Endothelial cell of umbilical vein (primary cell): ENCODE measurements around the gene ARHGAP42. TPM values are rescaled to one million over a fixed set of nuclear protein-coding genes. Genes with fewer than 3 reads are reported as not detected.
A peak's percentile ranks its signal among the peaks of the same experiment; 100 is the strongest.

ENCODE experiments used
- BruUV-seq: library from RNA; stranded (reverse); fragments of 400-500 nt; replicated peaks from 2 replicates; lab custom pipeline; 2021; lab: Mats Ljungman, UMichigan
- CTCF ChIA-PET: fragments of 300-600, 350-600 bp; sonication (Branson Sonifier 250); formaldehyde crosslinking; loops from one replicate; lab custom pipeline; 2021; ENCODE audit warnings: antibody characterized with exemption, inconsistent platforms; lab: Charles Lee
- POLR2A ChIA-PET: fragments of 300-600, 350-600 bp; sonication (Branson Sonifier 250); formaldehyde crosslinking; loops from one replicate; lab custom pipeline; 2021; ENCODE audit warnings: antibody characterized with exemption, inconsistent platforms; lab: Charles Lee
- DNase-seq: peaks from one replicate; pipeline ENCODE4 v3.0.0-alpha.2; 2011; ENCODE audit warnings: low read depth, low spot score
- FAIRE-seq: peaks from 2 replicates; lab custom pipeline; 2011; peaks lifted over from hg19 to GRCh38; lab: Jason Lieb, UNC
- H2AFZ ChIP-seq: 2 replicates; pipeline ENCODE4 v1.6.0; 2012; ENCODE audit warnings: low read depth, low read length, control low read depth, inconsistent platforms
- H3K27ac ChIP-seq: 2 replicates; pipeline ENCODE4 v1.5.1; 2011; ENCODE audit warnings: low read depth, mild to moderate bottlenecking, control low read depth, low read length, moderate library complexity; ENCODE audit not compliant: insufficient read depth
- H3K27me3 ChIP-seq, 2 experiments: 2 replicates each; pipeline versions ENCODE4 v1.6.0 to v1.6.1; 2011; ENCODE audit warnings: low read length in 2 of 2, mixed read lengths in 1 of 2; ENCODE audit not compliant: control insufficient read depth in 2 of 2, insufficient read depth in 2 of 2
- H3K36me3 ChIP-seq, 2 experiments: 2 replicates in 1 of 2; 3 replicates in 1 of 2; pipeline ENCODE4 v1.5.1; 2011; ENCODE audit warnings: low read length in 2 of 2, mild to moderate bottlenecking in 1 of 2, moderate library complexity in 1 of 2; ENCODE audit not compliant: control insufficient read depth in 2 of 2, insufficient read depth in 2 of 2; ENCODE audit errors: extremely low read depth in 1 of 2
- H3K4me1 ChIP-seq: 3 replicates; pipeline ENCODE4 v1.5.1; 2011; ENCODE audit warnings: mild to moderate bottlenecking, low read length; ENCODE audit not compliant: control insufficient read depth, insufficient read depth; ENCODE audit errors: extremely low read depth
- H3K4me2 ChIP-seq: 2 replicates; pipeline ENCODE4 v1.6.1; 2011; ENCODE audit warnings: low read length, control low read depth, mixed read lengths; ENCODE audit not compliant: insufficient read depth
- H3K4me3 ChIP-seq, 3 experiments: fragments of 200-600 bp in 1 of 3; sonication (generic), shearing (Covaris generic) in 1 of 3; replicated peaks in 1 of 3; 2 replicates each; pipeline ENCODE4 v1.5.1; 2011 to 2016; ENCODE audit warnings: control low read depth in 3 of 3, low read length in 3 of 3, mild to moderate bottlenecking in 2 of 3, inconsistent platforms in 1 of 3, low read depth in 1 of 3, moderate library complexity in 1 of 3; ENCODE audit not compliant: insufficient read depth in 1 of 3
- H3K79me2 ChIP-seq: 2 replicates; pipeline ENCODE4 v1.6.0; 2012; ENCODE audit warnings: low read length, inconsistent platforms; ENCODE audit not compliant: control insufficient read depth, insufficient read depth
- H3K9ac ChIP-seq: replicated peaks from 2 replicates; pipeline ENCODE3; 2011; ENCODE audit warnings: low read length, control low read depth; ENCODE audit not compliant: insufficient read depth; ENCODE audit errors: extremely low read depth
- H3K9me1 ChIP-seq: replicated peaks from 3 replicates; pipeline ENCODE4 v1.6.0; 2011; ENCODE audit warnings: mild to moderate bottlenecking, low read length; ENCODE audit not compliant: control insufficient read depth, insufficient read depth; ENCODE audit errors: extremely low read depth
- H3K9me3 ChIP-seq: replicated peaks from 2 replicates; pipeline ENCODE4 v1.5.1; 2012; ENCODE audit warnings: low read length, inconsistent platforms; ENCODE audit not compliant: control insufficient read depth, insufficient read depth
- H4K20me1 ChIP-seq: replicated peaks from 2 replicates; pipeline ENCODE3; 2011; ENCODE audit warnings: mild to moderate bottlenecking, low read length; ENCODE audit not compliant: control insufficient read depth, insufficient read depth; ENCODE audit errors: extremely low read depth
- EZH2 ChIP-seq: IDR thresholded peaks from 2 replicates; pipeline ENCODE4 v1.6.1; 2012; ENCODE audit warnings: borderline replicate concordance, low read depth, mild to moderate bottlenecking, moderate library complexity, low read length, inconsistent platforms; ENCODE audit not compliant: severe bottlenecking
- FOS ChIP-seq: IDR thresholded peaks from 2 replicates; pipeline ENCODE4 v1.6.1; 2011; ENCODE audit warnings: mild to moderate bottlenecking, low read length, moderate library complexity, borderline replicate concordance; ENCODE audit not compliant: insufficient read depth
- GATA2 ChIP-seq: IDR thresholded peaks from 2 replicates; pipeline ENCODE4 v1.7.0; 2011; ENCODE audit warnings: low read depth, mild to moderate bottlenecking, moderate library complexity, mixed read lengths, low read length; ENCODE audit not compliant: insufficient read length, insufficient read depth
- JUN ChIP-seq: IDR thresholded peaks from 2 replicates; pipeline ENCODE4 v1.6.1; 2011; ENCODE audit warnings: borderline replicate concordance, low read depth; ENCODE audit not compliant: insufficient read length, insufficient read depth
- MYC ChIP-seq: IDR thresholded peaks from one replicate; pipeline ENCODE4 v1.6.1; 2011; ENCODE audit warnings: mild to moderate bottlenecking, low read depth, low read length
- POLR2A ChIP-seq: IDR thresholded peaks from 2 replicates; pipeline ENCODE4 v1.6.1; 2012; ENCODE audit warnings: low read depth, mild to moderate bottlenecking, control low read depth, low read length
- POLR2AphosphoS5 ChIP-seq: IDR thresholded peaks from 2 replicates; pipeline ENCODE4 v1.6.1; 2012; ENCODE audit warnings: low read depth, mild to moderate bottlenecking, control low read depth, low read length, moderate library complexity; ENCODE audit not compliant: insufficient read depth
- dilution Hi-C: fragments of 300-500 bp; cut with MboI; formaldehyde crosslinking; loops from one replicate; pipeline ENCODE4 v1.15.0; 2019; ENCODE audit warnings: low sequenced_read_pairs; ENCODE audit not compliant: extremely low pct_ligation_motif_present
- intact Hi-C: fragments of 100-400 bp; cut with micrococcal nuclease; formaldehyde crosslinking; loops from one replicate; pipeline ENCODE4 v1.10.0; 2022
- polyA plus RNA-seq, 4 experiments: library from polyadenylated mRNA; depleted of rRNA in 3 of 4; stranded (reverse) in 3 of 4; unstranded in 1 of 4; fragments of >200 nt; gene quantifications; 2 replicates each; pipeline versions ENCODE4 v1.2.1 to v1.2.3, GENCODE V29; 2011 to 2012; ENCODE audit warnings: missing spikeins in 1 of 4
- total RNA-seq: library from RNA; stranded (reverse); gene quantifications from 2 replicates; pipeline ENCODE4 v1.2.3, GENCODE V29; 2021
- TF ChIP-seq, protein P1 (sequence below): IDR thresholded peaks from 2 replicates; pipeline ENCODE4 v1.6.1; 2011; ENCODE audit not compliant: insufficient read depth, insufficient read length
- TF ChIP-seq, protein P2 (sequence below), 2 donors: IDR thresholded peaks; 1 replicate in 1 of 2; 2 replicates in 1 of 2; pipeline ENCODE4 v1.5.1; 2011; ENCODE audit warnings: low read length in 2 of 2, mild to moderate bottlenecking in 2 of 2, moderate library complexity in 2 of 2, control low read depth in 1 of 2, inconsistent platforms in 1 of 2, low read depth in 1 of 2; ENCODE audit not compliant: insufficient read depth in 1 of 2; ENCODE audit errors: extremely low read depth in 1 of 2

ARHGAP42 gene
- total and polyA plus RNA-seq, 2 donors (not counting 3 experiments of a cell fraction or from before 2014, with no cell fraction given), result 1.8 to 2.4 TPM

DNA sequence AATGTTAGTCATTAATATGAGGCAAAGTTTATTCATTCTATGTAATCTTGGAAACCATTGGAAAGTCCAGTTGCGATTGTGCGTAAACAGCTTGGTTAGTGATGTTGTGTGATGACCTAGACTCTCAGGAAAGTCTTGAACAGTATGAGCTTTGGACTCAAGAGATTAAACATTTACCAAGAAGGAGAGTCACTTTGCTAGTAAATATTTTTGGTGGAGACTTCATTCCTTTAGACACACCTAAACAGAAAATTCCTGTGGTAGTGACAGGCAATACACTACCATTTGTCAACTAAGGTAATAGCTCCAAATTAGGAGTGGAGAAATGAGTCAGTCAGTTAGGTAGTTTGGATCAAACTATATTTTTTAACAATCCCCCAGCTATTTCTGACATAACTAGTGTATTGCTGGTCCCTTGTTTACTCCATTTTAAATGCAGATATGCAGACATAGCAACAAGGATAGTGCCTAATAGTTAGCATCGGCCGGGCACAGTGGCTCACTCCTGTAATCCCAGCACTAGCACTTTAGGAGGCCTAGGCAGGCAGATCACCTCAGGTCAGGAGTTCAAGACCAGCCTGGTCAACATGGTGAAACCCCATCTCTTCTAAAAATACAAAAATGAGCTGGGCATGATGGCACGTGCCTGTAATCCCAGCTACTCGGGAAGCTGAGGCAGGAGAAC lies 89.3 kb downstream of the ARHGAP42 start:
- no peak overlapping the region for H3K9ac ChIP-seq
- H3K27ac ChIP-seq, result no peak overlapping the region
- H3K36me3 ChIP-seq, result no peaks in the 10 kb centered on the region
- BruUV-seq, result no TSS peak
- H4K20me1 ChIP-seq, result no peaks in the 10 kb centered on the region
- FAIRE-seq, result peak; percentile 50
- H3K4me1 ChIP-seq, result no peaks in the 10 kb centered on the region
- intact Hi-C loops, result no loop called here
- ChIA-PET CTCF (interaction anchor here (1.1 to 1.7 kb wide), 3 partner anchors 16 to 89 kb away, joined by 3 to 5 read pairs (median 4); no protein-coding TSS in a partner anchor), POLR2A (no interaction called here)
- H3K4me2 ChIP-seq, result no peak overlapping the region
- DNase-seq, result peak; percentile 23
- no peaks in the 10 kb centered on the region for H3K27me3 ChIP-seq
- H3K9me3 ChIP-seq, result no peaks in the 10 kb centered on the region
- dilution Hi-C loops, result no loop called here
- no peak for TF ChIP-seq POLR2A
- TF ChIP-seq JUN, result no peak
- TF ChIP-seq FOS, result no peak
- TF ChIP-seq EZH2, result no peak
- TF ChIP-seq, protein P1, sequence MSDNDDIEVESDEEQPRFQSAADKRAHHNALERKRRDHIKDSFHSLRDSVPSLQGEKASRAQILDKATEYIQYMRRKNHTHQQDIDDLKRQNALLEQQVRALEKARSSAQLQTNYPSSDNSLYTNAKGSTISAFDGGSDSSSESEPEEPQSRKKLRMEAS, result no peak
- TF ChIP-seq MYC, result no peak
- TF ChIP-seq, protein P2, sequence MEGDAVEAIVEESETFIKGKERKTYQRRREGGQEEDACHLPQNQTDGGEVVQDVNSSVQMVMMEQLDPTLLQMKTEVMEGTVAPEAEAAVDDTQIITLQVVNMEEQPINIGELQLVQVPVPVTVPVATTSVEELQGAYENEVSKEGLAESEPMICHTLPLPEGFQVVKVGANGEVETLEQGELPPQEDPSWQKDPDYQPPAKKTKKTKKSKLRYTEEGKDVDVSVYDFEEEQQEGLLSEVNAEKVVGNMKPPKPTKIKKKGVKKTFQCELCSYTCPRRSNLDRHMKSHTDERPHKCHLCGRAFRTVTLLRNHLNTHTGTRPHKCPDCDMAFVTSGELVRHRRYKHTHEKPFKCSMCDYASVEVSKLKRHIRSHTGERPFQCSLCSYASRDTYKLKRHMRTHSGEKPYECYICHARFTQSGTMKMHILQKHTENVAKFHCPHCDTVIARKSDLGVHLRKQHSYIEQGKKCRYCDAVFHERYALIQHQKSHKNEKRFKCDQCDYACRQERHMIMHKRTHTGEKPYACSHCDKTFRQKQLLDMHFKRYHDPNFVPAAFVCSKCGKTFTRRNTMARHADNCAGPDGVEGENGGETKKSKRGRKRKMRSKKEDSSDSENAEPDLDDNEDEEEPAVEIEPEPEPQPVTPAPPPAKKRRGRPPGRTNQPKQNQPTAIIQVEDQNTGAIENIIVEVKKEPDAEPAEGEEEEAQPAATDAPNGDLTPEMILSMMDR (IDR thresholded peaks at IDR 0.05; ENCODE audit: extremely low read depth in 1 of 2, insufficient read depth in 1 of 2, low read depth in 1 of 2, low read length in 2 of 2), result no peak
- no peak for TF ChIP-seq GATA2
- TF ChIP-seq POLR2AphosphoS5, result no peak
- H3K79me2 ChIP-seq, result no peaks in the 10 kb centered on the region
- no peak overlapping the region for H3K4me3 ChIP-seq
- no peak overlapping the region for H2AFZ ChIP-seq
- H3K9me1 ChIP-seq, result no peaks in the 10 kb centered on the region
